Calu3 (cell line): ENCODE data around the gene TRMT44. TPM values are rescaled to one million over a fixed set of nuclear protein-coding genes. Genes with fewer than 3 reads are reported as not detected.

Source experiments
- BruUV-seq: library from RNA; stranded (reverse); fragments of 400-500 nt; replicated peaks from 2 replicates; lab custom pipeline; 2021; lab: Mats Ljungman, UMichigan
- CTCF ChIA-PET: fragments of 300-600 bp; sonication (Branson Sonifier 250); formaldehyde crosslinking; loops from one replicate; lab custom pipeline; 2022; ENCODE audit warnings: antibody characterized with exemption; lab: Charles Lee
- DNase-seq: peaks from one replicate; pipeline ENCODE4 v3.0.0; 2022
- H3K27ac Mint-ChIP-seq: one replicate; pipeline ENCODE4 v1.8.0; 2022; ENCODE audit warnings: mixed read lengths; ENCODE audit not compliant: unreplicated experiment
- H3K27me3 Mint-ChIP-seq: one replicate; pipeline ENCODE4 v1.8.0; 2022; ENCODE audit warnings: mixed read lengths; ENCODE audit not compliant: unreplicated experiment
- H3K36me3 Mint-ChIP-seq: one replicate; pipeline ENCODE4 v1.8.0; 2022; ENCODE audit warnings: mild to moderate bottlenecking, moderate library complexity, mixed read lengths; ENCODE audit not compliant: insufficient read depth, unreplicated experiment
- H3K4me1 Mint-ChIP-seq: one replicate; pipeline ENCODE4 v1.8.0; 2022; ENCODE audit warnings: mild to moderate bottlenecking, low read depth, mixed read lengths; ENCODE audit not compliant: unreplicated experiment
- H3K4me3 Mint-ChIP-seq: one replicate; pipeline ENCODE4 v1.8.0; 2022; ENCODE audit warnings: mild to moderate bottlenecking, low read depth, moderate library complexity, mixed read lengths; ENCODE audit not compliant: unreplicated experiment
- H3K9me3 Mint-ChIP-seq: one replicate; pipeline ENCODE4 v1.8.0; 2022; ENCODE audit warnings: low read depth, mixed read lengths; ENCODE audit not compliant: unreplicated experiment
- intact Hi-C: fragments of 100-400 bp; cut with micrococcal nuclease; formaldehyde crosslinking; loops from one replicate; pipeline ENCODE4 v1.10.0; 2022; ENCODE audit not compliant: unreplicated experiment
- total RNA-seq: library from RNA; stranded (reverse); gene quantifications from 2 replicates; pipeline ENCODE4 v1.2.3, GENCODE V29; 2022
- TF ChIP-seq, protein P1 (sequence below): fragments of 200-600 bp; IDR thresholded peaks from one replicate; pipeline ENCODE4 v1.8.0; 2022; ENCODE audit warnings: antibody characterized with exemption; ENCODE audit not compliant: unreplicated experiment

The TRMT44 gene
- total RNA-seq, 1 experiment from 2014 or later, result 21.5 TPM

DNA sequence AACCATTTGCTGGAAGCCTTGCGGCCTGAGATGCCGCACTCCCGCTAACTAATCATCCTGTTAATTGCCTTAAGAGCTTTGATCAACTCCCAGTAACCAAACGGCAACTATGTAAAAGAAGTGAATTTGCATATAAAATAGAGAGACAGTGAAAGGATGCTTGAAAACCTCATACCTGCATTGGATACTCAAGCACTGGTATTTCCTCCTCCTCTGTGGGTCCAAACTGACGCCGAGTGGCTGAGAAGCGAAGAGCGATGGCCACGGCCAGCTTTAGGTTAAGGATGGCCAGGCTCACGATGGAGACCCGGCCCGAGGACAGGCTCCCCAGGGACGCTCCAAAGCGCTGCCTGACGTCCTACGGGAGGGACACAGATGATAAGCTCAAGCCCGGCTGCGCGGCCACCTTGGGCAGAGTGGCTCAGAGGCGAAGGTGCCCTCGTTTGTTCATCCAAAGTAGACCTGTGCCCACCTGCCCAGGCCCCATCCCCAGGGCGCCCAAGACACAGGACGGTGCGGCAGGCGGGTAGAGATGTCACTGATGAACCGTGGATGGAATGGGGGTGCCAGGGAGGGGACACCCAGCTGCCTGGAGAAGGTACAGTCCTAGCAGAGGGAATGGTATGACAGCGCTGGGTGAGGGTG lies 43.7 kb upstream of the TRMT44 start:
- intact Hi-C loops, result no loop called here
- Mint-ChIP-seq H3K9me3 (no peaks in the 10 kb centered on the region), H3K4me1 (no peaks in the 10 kb centered on the region), H3K27ac (no peak overlapping the region), H3K4me3 (no peak overlapping the region), H3K36me3 (no peaks in the 10 kb centered on the region), H3K27me3 (no peaks in the 10 kb centered on the region)
- BruUV-seq, result no TSS peak
- CTCF ChIA-PET, result no interaction called here
- TF ChIP-seq, protein P1, sequence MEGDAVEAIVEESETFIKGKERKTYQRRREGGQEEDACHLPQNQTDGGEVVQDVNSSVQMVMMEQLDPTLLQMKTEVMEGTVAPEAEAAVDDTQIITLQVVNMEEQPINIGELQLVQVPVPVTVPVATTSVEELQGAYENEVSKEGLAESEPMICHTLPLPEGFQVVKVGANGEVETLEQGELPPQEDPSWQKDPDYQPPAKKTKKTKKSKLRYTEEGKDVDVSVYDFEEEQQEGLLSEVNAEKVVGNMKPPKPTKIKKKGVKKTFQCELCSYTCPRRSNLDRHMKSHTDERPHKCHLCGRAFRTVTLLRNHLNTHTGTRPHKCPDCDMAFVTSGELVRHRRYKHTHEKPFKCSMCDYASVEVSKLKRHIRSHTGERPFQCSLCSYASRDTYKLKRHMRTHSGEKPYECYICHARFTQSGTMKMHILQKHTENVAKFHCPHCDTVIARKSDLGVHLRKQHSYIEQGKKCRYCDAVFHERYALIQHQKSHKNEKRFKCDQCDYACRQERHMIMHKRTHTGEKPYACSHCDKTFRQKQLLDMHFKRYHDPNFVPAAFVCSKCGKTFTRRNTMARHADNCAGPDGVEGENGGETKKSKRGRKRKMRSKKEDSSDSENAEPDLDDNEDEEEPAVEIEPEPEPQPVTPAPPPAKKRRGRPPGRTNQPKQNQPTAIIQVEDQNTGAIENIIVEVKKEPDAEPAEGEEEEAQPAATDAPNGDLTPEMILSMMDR, result no peak
- no peak for DNase-seq

DNA sequence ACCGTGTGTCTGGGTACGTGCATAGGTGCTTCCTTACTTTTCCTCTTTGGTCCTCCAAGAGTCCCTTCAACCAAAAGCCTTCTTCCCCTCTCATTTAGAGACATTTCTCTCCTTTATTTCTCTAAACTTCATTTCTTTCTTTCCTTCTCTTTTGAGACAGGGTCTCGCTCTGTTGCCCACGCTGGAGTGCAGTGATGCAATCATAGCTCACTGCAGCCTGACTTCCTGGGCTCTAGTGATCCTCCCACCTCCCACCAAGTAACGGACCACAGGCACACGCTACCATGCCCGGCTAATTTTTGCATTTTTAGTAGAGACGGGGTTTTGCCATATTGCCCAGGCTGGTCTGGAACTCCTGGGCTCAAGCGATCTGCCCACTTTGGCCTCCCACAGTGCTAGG lies 42.2 kb upstream of the TRMT44 start:
- Mint-ChIP-seq H3K27me3 (no peaks in the 10 kb centered on the region), H3K4me3 (no peak overlapping the region), H3K4me1 (no peaks in the 10 kb centered on the region), H3K9me3 (no peaks in the 10 kb centered on the region), H3K27ac (no peak overlapping the region), H3K36me3 (peaks cover 3% of the 10 kb centered on the region)
- intact Hi-C loops, result no loop called here
- CTCF ChIA-PET, result no interaction called here
- TF ChIP-seq, protein P1, result no peak
- no TSS peak for BruUV-seq
- no peak for DNase-seq

DNA sequence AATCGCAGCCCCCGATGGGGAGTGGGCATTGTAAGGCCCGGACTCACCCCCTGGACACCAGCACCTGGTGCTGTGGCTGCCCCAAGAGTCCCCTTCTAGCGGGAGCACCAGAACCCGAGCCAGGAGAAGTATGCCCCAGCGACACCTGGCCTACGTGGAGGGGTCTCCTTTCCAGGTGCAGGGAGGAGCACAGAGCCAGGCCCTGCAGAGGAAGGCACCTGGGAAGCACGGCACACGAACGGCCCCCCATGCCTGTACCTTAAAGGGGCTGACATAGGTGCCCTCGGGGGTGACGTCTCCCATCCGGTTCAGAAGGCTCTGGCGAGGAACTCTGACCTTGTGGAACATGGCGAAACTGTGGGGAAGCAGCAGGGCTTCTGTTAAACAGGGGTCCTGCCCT lies 41.3 kb upstream of the TRMT44 start:
- DNase-seq, result no peak
- peaks cover 4% of the 10 kb centered on the region for H3K36me3 Mint-ChIP-seq
- H3K27ac Mint-ChIP-seq, result no peak overlapping the region
- TF ChIP-seq, protein P1, result no peak
- no peaks in the 10 kb centered on the region for H3K9me3 Mint-ChIP-seq
- no peak overlapping the region for H3K4me3 Mint-ChIP-seq
- BruUV-seq, result no TSS peak
- H3K4me1 Mint-ChIP-seq, result no peaks in the 10 kb centered on the region
- CTCF ChIA-PET, result no interaction called here
- intact Hi-C loops, result no loop called here
- no peaks in the 10 kb centered on the region for H3K27me3 Mint-ChIP-seq

DNA sequence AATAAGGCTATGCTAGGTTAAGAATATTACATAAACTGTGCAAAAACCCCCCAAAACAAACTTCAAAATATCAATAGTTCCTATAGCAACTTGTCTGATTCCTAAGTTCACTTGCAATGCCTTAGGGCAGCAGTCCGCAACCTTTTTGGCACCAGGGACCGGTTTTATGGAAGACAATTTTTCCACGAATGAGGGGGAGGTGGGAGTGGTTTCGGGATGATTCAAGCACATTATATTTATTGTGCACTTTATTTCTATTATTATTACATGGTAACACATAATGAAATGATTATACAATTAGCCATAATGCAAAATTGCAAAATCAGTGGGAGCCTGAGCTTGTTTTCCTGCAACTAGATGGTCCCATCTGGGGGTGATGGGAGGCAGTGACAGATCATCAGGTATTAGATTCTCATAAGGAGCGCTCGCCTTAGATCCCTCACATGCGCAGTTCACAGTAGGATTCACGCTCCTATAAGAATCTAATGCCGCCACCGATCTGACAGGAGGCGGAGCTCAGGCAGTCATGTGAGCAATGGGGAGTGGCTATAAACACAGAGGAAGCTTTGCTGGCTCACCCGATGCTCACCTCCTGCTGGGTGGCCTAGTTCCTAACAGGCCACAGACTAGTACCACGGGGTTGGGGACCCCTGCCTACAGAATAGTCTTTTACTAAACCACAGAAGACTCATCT lies 39.8 kb upstream of the TRMT44 start:
- no peaks in the 10 kb centered on the region for H3K9me3 Mint-ChIP-seq
- no peak overlapping the region for H3K4me3 Mint-ChIP-seq
- BruUV-seq, result no TSS peak
- CTCF ChIA-PET, result no interaction called here
- TF ChIP-seq, protein P1, result no peak
- no peaks in the 10 kb centered on the region for H3K27me3 Mint-ChIP-seq
- no peak for DNase-seq
- no peaks in the 10 kb centered on the region for H3K4me1 Mint-ChIP-seq
- intact Hi-C loops, result loop anchor here (5.0 kb wide), 1 partner anchor 223 kb away; no protein-coding TSS in a partner anchor
- H3K27ac Mint-ChIP-seq, result no peak overlapping the region
- H3K36me3 Mint-ChIP-seq, result peaks cover 10% of the 10 kb centered on the region
